Keratinocyte (primary cell): Measurements from ENCODE around the gene MAPRE2. TPM values are rescaled to one million over a fixed set of nuclear protein-coding genes. Genes with fewer than 3 reads are reported as not detected.

Experiments used
- DNase-seq: peaks from one replicate; pipeline ENCODE4 v3.0.0-alpha.2; 2011; ENCODE audit warnings: low read depth, missing footprints, low spot score
- FAIRE-seq: peaks from 2 replicates; lab custom pipeline; 2011; peaks lifted over from hg19 to GRCh38; lab: Jason Lieb, UNC
- H2AFZ ChIP-seq: 2 replicates; pipeline ENCODE4 v1.6.0; 2012; ENCODE audit warnings: low read length, control low read depth, inconsistent platforms; ENCODE audit not compliant: control insufficient read depth
- H3K27ac ChIP-seq: 2 replicates; pipeline ENCODE4 v1.5.1; 2011; ENCODE audit warnings: low read length; ENCODE audit not compliant: control insufficient read depth, insufficient read depth
- H3K27me3 ChIP-seq: 3 replicates; pipeline ENCODE4 v1.6.0; 2011; ENCODE audit warnings: low read length; ENCODE audit not compliant: control insufficient read depth, insufficient read depth; ENCODE audit errors: extremely low read depth
- H3K36me3 ChIP-seq, 2 experiments: 2 replicates in 1 of 2; 3 replicates in 1 of 2; pipeline ENCODE4 v1.5.1; 2011; ENCODE audit warnings: low read length in 2 of 2, mild to moderate bottlenecking in 1 of 2; ENCODE audit not compliant: control insufficient read depth in 2 of 2, insufficient read depth in 2 of 2; ENCODE audit errors: extremely low read depth in 1 of 2
- H3K4me1 ChIP-seq: 3 replicates; pipeline ENCODE4 v1.5.1; 2011; ENCODE audit warnings: low read length; ENCODE audit not compliant: control insufficient read depth, insufficient read depth; ENCODE audit errors: extremely low read depth
- H3K4me2 ChIP-seq: 3 replicates; pipeline ENCODE4 v1.6.0; 2011; ENCODE audit warnings: low read depth, low read length; ENCODE audit not compliant: control insufficient read depth, insufficient read depth; ENCODE audit errors: extremely low read depth
- H3K4me3 ChIP-seq, 3 experiments: fragments of 200-600 bp in 1 of 3; sonication (generic) in 1 of 3; 2 replicates in 2 of 3; 3 replicates in 1 of 3; pipeline ENCODE4 v1.5.1; 2011 to 2016; ENCODE audit warnings: low read length in 3 of 3, mild to moderate bottlenecking in 3 of 3, control low read depth in 2 of 3, inconsistent platforms in 1 of 3, low read depth in 1 of 3, mixed read lengths in 1 of 3, mixed run types in 1 of 3, moderate library complexity in 1 of 3; ENCODE audit not compliant: control insufficient read depth in 2 of 3, insufficient read depth in 2 of 3; ENCODE audit errors: extremely low read depth in 1 of 3
- H3K79me2 ChIP-seq: 2 replicates; pipeline ENCODE4 v1.6.0; 2012; ENCODE audit warnings: low read length; ENCODE audit not compliant: control insufficient read depth, insufficient read depth
- H3K9ac ChIP-seq: 3 replicates; pipeline ENCODE4 v1.6.0; 2011; ENCODE audit warnings: low read length; ENCODE audit not compliant: control insufficient read depth, insufficient read depth; ENCODE audit errors: extremely low read depth
- H3K9me1 ChIP-seq: 3 replicates; pipeline ENCODE4 v1.6.0; 2011; ENCODE audit warnings: low read length; ENCODE audit not compliant: control insufficient read depth, insufficient read depth; ENCODE audit errors: extremely low read depth
- H3K9me3 ChIP-seq: 2 replicates; pipeline ENCODE4 v1.5.1; 2012; ENCODE audit warnings: low read depth, low read length; ENCODE audit not compliant: control insufficient read depth
- H4K20me1 ChIP-seq: 3 replicates; pipeline ENCODE4 v1.6.0; 2011; ENCODE audit warnings: low read length; ENCODE audit not compliant: control insufficient read depth, insufficient read depth; ENCODE audit errors: extremely low read depth
- EZH2 ChIP-seq: IDR thresholded peaks from one replicate; pipeline ENCODE4 v1.6.1; 2012; ENCODE audit warnings: inconsistent platforms, mild to moderate bottlenecking, low read length, moderate library complexity
- dilution Hi-C: fragments of 300-500 bp; cut with MboI; formaldehyde crosslinking; loops from one replicate; pipeline ENCODE4 v1.7.0; 2020; ENCODE audit warnings: low sequenced_read_pairs; ENCODE audit not compliant: extremely low pct_ligation_motif_present
- polyA plus RNA-seq, 5 experiments: library from polyadenylated mRNA; depleted of rRNA in 3 of 5; stranded (reverse) in 3 of 5; stranded (forward) in 1 of 5; unstranded in 1 of 5; fragments of >200 nt; gene quantifications; 1 replicate in 1 of 5; 2 replicates in 3 of 5; 3 replicates in 1 of 5; pipeline versions ENCODE4 v1.2.1 to v1.2.3, GENCODE V29; 2011 to 2012; ENCODE audit warnings: missing spikeins in 2 of 5, low read depth in 1 of 5, low replicate concordance in 1 of 5
- TF ChIP-seq, protein P1 (sequence below), 3 experiments: IDR thresholded peaks in 1 of 3; conservative IDR thresholded peaks in 1 of 3; optimal IDR thresholded peaks in 1 of 3; 2 replicates in 2 of 3; 3 replicates in 1 of 3; pipeline versions ENCODE3 to v1.5.1; 2011; ENCODE audit warnings: low read length in 3 of 3, mild to moderate bottlenecking in 3 of 3, moderate library complexity in 2 of 3, control low read depth in 1 of 3, inconsistent platforms in 1 of 3; ENCODE audit not compliant: insufficient read depth in 2 of 3; ENCODE audit errors: extremely low read depth in 1 of 3

MAPRE2 gene
- polyA plus RNA-seq, 1 donor (not counting 4 experiments of a cell fraction or from before 2014, with no cell fraction given) = 14.2 TPM

DNA sequence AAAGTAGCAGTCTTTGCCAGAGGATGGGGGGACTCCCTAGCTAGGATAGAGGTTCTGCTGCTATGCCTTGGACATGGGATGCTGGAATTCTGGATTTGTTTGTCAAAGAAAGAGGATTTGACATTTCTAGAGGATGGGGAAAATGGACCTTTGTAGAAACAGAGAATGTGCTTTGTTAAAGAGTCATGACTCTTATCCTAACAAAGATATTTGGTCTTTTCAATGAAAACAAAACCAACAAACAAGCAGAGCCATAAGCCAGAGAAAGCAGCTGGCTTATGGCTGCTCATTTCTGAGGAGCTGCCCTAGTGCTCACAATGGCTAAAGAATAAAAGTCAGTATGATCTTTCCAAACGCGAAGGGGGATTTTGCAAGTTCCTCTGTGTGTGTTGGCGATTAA, 40.8 kb upstream of the MAPRE2 start:
- DNase-seq = no peak
- no peak overlapping the region for H3K9ac ChIP-seq
- TF ChIP-seq EZH2 = no peak
- TF ChIP-seq, protein P1, sequence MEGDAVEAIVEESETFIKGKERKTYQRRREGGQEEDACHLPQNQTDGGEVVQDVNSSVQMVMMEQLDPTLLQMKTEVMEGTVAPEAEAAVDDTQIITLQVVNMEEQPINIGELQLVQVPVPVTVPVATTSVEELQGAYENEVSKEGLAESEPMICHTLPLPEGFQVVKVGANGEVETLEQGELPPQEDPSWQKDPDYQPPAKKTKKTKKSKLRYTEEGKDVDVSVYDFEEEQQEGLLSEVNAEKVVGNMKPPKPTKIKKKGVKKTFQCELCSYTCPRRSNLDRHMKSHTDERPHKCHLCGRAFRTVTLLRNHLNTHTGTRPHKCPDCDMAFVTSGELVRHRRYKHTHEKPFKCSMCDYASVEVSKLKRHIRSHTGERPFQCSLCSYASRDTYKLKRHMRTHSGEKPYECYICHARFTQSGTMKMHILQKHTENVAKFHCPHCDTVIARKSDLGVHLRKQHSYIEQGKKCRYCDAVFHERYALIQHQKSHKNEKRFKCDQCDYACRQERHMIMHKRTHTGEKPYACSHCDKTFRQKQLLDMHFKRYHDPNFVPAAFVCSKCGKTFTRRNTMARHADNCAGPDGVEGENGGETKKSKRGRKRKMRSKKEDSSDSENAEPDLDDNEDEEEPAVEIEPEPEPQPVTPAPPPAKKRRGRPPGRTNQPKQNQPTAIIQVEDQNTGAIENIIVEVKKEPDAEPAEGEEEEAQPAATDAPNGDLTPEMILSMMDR (optimal IDR thresholded peaks at IDR 0.05 in 1 of 3, IDR thresholded peaks at IDR 0.05 in 1 of 3, conservative IDR thresholded peaks at IDR 0.05 in 1 of 3; ENCODE audit: extremely low read depth in 1 of 3, insufficient read depth in 2 of 3, low read length in 3 of 3) = no peak
- no peaks in the 10 kb centered on the region for H4K20me1 ChIP-seq
- H3K36me3 ChIP-seq = no peaks in the 10 kb centered on the region
- H2AFZ ChIP-seq = no peak overlapping the region
- no peaks in the 10 kb centered on the region for H3K9me1 ChIP-seq
- dilution Hi-C loops = no loop called here
- no peaks in the 10 kb centered on the region for H3K9me3 ChIP-seq
- H3K4me1 ChIP-seq = no peaks in the 10 kb centered on the region
- H3K27me3 ChIP-seq = no peaks in the 10 kb centered on the region
- no peak overlapping the region for H3K27ac ChIP-seq
- no peak overlapping the region for H3K4me2 ChIP-seq
- no peak for FAIRE-seq
- no peaks in the 10 kb centered on the region for H3K79me2 ChIP-seq
- H3K4me3 ChIP-seq = no peak overlapping the region

DNA sequence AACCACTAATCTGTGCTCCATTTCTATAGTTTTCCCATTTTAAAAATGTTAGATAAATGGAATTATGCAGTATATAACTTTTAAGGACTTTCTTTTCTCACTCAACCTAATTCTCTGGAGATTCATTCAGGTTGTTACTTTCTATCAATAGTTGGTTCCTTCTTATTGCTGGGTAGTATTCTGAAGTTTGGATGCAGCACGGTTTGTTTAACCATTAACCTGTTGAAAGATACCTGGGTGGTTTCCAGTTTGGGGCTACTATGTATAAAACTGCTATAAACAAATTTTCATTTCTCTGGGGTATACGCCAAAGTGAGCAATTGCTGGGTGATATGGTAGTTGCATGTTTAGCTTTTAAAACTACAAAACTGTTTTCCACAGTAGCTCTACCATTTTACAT, 39.1 kb upstream of the MAPRE2 start:
- DNase-seq (no peak), FAIRE-seq (no peak)
- no peaks in the 10 kb centered on the region for H3K79me2 ChIP-seq
- H3K27ac ChIP-seq = no peak overlapping the region
- H2AFZ ChIP-seq = no peak overlapping the region
- no peaks in the 10 kb centered on the region for H3K36me3 ChIP-seq
- H3K27me3 ChIP-seq = no peaks in the 10 kb centered on the region
- no peak overlapping the region for H3K4me2 ChIP-seq
- no peaks in the 10 kb centered on the region for H3K9me1 ChIP-seq
- TF ChIP-seq EZH2 = no peak
- TF ChIP-seq, protein P1 (optimal IDR thresholded peaks at IDR 0.05 in 1 of 3, IDR thresholded peaks at IDR 0.05 in 1 of 3, conservative IDR thresholded peaks at IDR 0.05 in 1 of 3; ENCODE audit: extremely low read depth in 1 of 3, insufficient read depth in 2 of 3, low read length in 3 of 3) = no peak
- H3K4me1 ChIP-seq = no peaks in the 10 kb centered on the region
- H3K9me3 ChIP-seq = no peaks in the 10 kb centered on the region
- H4K20me1 ChIP-seq = no peaks in the 10 kb centered on the region
- no peak overlapping the region for H3K4me3 ChIP-seq
- dilution Hi-C loops = no loop called here
- no peak overlapping the region for H3K9ac ChIP-seq
